ENCODE data around the gene KIAA0753.

KIAA0753 gene

GRCh38 chr17:6546069-6546718 is 94.3 kb downstream of the KIAA0753 start:
- no peak for FAIRE-seq

- no peak for FAIRE-seq
Observed at GRCh38 chr17:6545291-6545690, 95.2 kb downstream of the KIAA0753 start.

- FAIRE-seq = no peak
Observed at GRCh38 chr17:6544011-6544370, 96.5 kb downstream of the KIAA0753 start.

GRCh38 chr17:6543079-6544010 is 97.2 kb downstream of the KIAA0753 start:
- FAIRE-seq = no peak

- no peak for FAIRE-seq
Observed at GRCh38 chr17:6542577-6542976, 97.9 kb downstream of the KIAA0753 start.

- no peak for FAIRE-seq
Observed at GRCh38 chr17:6541886-6542285, 98.6 kb downstream of the KIAA0753 start.

- no peak for FAIRE-seq
Observed at GRCh38 chr17:6539871-6540270, 100.6 kb downstream of the KIAA0753 start.

GRCh38 chr17:6536566-6537065 is 103.9 kb downstream of the KIAA0753 start:
- FAIRE-seq = no peak

- FAIRE-seq = no peak
Observed at GRCh38 chr17:6536053-6536452, 104.5 kb downstream of the KIAA0753 start.

- no peak for FAIRE-seq
Observed at GRCh38 chr17:6534846-6535514, 105.5 kb downstream of the KIAA0753 start.

GRCh38 chr17:6532441-6532885 is 108.0 kb downstream of the KIAA0753 start:
- FAIRE-seq = no peak

GRCh38 chr17:6531575-6531974 is 108.9 kb downstream of the KIAA0753 start:
- no peak for FAIRE-seq

- FAIRE-seq = no peak
Observed at GRCh38 chr17:6530324-6530920, 110.1 kb downstream of the KIAA0753 start.

- no peak for FAIRE-seq
Observed at GRCh38 chr17:6528557-6528956, 112.0 kb downstream of the KIAA0753 start.

Data from colon (tissue), 2 donors.